Activated CD8-positive, alpha-beta memory T cell treated with anti-CD3 and anti-CD28 coated beads, Interleukin-2, amount 50 U/mL, for 24 hours (primary cell): ENCODE measurements around the gene HTR6.

Source experiments
- DNase-seq: peaks from one replicate; pipeline ENCODE4 v3.0.0-alpha.2; 2020; ENCODE audit errors: extremely low read depth

HTR6 gene

DNA sequence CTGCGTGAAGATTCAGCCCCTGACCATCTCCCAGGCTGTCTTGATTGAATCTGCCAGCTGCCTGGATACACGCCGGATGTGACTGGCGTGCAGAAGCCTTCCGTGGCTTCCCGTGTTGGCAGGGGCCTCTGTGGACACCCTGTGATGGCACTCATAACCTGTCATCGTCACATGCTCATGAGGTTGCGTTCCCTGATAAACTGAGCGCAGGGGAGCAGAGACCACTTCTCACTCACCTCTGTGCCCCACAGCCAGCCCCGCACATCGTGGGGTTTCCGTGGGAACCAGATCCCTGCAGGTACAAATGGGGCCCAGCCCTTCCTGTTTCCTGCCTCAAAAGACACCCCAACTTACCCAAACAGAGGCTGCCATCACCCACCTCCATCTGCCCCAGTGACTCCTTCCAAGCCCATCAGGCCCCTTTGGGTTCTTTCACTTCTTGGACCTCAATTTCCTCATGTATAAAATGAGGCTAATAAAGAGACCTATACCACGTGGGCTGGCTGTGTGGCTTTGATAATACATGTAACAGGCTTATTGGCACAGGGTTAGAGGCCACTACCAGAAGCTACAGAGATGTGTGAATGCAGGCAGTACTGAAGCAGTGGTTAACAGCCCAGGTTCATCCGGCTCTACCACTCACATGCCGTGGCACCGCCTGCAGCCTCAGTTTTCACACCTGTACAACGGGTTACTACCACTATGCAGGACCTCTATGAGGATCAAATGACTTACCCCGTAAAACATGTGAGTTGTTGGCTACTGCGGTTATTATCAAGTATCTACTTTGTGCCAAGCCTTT is 23.6 kb downstream of the HTR6 start:
- no peak for DNase-seq

DNA sequence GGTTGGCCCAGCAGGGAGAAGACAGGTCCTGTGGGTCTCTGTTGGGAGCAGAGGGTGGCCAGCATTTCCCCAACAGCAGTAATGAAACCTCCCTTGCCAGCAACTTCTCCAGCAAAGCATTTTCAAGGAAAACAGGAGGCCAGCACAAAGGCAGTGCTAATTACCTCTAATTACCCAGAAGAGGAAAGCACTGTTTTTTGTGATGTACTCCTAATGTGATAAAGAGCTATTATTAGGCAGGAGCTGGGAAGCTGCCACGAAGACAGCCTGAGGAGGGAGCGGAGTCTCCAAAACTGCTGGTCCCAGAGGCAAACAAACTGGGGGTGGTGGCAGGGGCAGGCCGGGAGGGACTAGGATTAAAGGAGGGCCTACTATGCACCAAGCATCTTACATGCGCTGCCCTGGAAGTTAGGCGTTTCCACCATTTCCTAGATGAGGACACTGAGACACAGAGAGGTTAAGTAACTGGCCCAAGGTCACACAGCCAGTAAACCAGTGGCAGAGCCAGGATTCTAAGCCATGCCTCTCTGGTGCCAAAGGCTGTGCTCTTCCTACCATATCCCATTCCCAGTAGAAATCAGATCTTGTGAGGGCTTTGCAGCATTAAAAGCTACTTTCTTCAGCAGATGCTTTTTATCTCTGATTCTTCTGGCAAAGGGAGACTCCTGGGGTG is 24.5 kb downstream of the HTR6 start:
- no peak for DNase-seq

DNA sequence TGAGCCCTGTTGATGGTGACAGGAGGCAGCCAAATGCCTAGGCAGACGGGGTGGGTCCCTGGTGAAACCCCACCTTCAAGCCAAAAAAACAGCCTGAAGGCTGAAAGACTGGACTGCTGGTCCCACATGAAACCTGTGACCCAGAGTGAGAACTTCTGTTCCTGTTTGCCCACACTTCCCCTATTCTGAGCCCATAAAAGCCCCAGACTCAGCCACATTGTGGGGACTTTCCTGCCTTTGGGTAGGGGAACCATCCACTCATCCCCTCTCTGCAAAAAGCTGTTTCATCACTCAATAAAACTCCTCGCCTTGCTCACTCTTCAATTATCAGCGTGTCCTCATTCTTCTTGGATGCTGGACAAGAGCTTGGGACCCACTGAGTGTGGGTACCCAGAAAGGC is 25.2 kb downstream of the HTR6 start:
- DNase-seq: no peak

- no peak for DNase-seq
Observed at GRCh38 chr1:19690342-19690741, 25.7 kb downstream of the HTR6 start.

GRCh38 chr1:19694298-19694697 is 29.6 kb downstream of the HTR6 start:
- no peak for DNase-seq

DNA sequence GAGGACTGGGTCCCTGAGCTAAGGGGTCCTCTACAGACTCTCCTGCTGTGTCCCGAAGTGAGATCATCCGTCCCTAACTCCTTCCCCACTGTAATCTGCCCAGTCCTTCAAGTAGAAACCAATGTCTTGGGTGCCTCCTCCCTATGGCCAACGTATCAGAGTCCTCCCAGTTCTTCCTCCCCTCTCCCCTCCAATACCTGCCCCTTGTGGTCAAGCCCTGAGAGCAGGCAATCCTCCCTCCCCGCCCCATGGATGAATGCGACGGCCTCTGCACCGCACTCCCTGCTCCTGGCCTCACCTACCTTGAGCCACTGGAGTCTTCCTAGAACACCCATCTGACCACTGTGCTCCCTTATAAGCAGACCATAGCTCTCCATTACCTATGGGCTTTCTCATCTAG is 31.1 kb downstream of the HTR6 start:
- no peak for DNase-seq

DNA sequence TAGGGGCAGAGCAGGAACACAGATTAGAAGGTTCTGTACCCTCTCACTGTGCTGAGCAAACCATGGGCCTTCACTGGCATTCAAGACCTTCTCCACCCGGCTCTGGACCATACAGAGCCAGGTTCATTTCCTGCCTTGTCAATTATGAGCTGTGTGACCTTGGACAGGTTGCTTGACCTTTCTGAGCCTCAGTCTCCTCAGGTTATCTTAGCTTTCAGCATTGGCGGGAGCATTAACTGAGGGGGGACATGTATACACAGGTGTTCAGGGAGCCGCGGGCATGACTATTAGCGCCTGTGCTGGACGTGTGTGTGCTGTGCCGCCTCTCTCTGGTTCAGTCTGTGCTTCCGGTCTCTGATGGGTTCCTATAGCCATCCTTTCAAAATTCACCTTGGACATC is 32.1 kb downstream of the HTR6 start:
- DNase-seq: no peak

DNA sequence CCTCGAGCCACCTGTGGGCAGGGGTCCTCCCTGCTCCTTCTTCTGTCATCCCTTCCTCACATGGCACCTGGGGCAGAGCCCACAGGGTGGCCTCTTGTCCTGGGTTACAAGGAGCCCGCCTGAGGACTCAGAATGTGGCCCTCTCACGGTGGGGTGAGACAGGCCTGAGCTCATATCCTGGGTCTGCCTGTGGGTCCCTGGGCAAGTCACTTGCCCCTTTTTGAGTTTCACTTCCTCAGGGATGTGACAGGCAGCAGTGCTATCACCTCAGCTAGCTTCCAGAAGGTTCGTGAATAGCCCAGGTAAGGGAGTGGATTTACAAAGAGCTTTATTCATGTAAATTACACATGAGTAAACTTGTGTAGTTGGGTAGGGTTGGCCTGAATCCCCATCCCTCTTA is 33.5 kb downstream of the HTR6 start:
- DNase-seq: no peak

- DNase-seq: no peak
Observed at GRCh38 chr1:19700079-19700777, 35.6 kb downstream of the HTR6 start.

DNA sequence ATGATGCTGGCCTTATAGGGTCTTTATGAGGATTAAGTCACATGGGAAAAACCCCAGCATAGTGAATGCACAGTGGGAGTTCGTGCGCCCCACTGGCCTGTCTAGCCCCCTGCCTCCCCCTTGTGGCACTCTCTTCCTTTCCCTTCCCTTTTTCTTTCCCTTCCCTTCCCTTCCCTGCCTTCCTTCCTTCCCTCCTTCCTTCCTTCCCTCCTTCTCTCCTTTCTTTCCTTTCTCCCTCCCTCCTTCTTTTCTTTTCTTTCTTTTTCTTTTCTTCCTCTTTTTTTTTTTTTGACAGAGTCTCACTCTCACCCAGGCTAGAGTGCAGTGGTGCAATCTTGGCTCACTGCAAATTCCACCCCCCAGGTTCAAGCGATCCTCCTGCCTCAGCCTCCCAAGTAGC is 38.6 kb downstream of the HTR6 start:
- no peak for DNase-seq

- no peak for DNase-seq
Observed at GRCh38 chr1:19704247-19705113, 39.8 kb downstream of the HTR6 start.

- DNase-seq: no peak
Observed at GRCh38 chr1:19705464-19705863, 40.8 kb downstream of the HTR6 start.

GRCh38 chr1:19706136-19706535 is 41.5 kb downstream of the HTR6 start:
- DNase-seq: no peak

- DNase-seq: no peak
Observed at GRCh38 chr1:19708567-19709110, 44.0 kb downstream of the HTR6 start.

GRCh38 chr1:19709260-19709793 is 44.7 kb downstream of the HTR6 start:
- no peak for DNase-seq

DNA sequence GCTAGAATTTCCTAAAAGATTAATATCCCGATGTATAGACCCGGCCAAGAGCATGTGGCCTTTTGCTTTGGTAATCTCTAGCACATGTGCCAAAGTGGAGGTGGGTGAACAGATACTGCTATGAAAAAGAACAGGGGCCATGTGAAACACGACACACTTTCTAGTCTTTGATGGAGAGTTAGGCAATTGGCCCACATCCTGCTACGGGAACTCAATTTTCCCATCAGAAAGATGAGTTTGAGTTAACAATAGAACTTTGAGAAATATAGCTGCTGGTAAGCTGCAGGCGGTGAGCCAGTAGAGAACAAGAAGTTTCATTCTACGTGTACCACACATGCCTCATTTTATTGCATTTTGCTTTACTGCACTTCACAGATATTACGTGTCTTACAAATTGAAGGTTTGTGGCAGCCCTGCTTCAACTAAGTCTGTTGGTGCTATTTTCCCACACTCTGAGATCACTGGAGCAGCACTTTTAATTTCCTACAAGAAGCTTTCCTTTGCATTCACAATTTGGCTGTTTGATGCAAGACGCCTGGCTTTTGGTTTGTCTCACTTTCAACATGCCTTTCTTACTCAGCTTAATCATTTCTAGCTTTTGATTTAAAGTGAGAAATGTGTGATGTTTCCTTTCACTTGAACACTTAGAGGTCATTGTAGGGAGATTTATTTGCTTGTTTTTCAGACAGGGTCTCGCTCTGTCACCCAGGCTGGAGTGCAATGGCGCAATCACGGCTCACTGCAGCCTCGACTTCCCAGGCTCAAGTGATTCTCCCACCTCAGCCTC is 46.3 kb downstream of the HTR6 start:
- DNase-seq: no peak

DNA sequence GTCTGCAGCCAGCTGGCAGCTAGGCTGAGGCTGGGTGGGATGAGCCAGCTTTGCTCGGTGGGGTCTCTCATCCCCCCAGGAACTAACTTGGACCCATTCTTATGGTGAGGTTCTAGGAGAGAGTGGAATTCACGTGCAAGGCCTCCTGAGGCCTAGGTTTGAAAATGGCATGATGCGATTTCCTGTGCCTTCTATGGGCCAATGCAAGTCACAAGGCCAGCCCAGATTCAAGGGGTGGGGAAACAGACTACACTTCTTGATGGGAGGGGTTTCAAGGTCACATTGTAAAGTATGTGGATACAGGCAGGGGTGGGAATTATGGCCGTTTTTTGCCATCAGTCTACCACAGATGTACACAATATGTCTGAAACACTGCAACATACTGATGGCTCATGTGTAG is 48.3 kb downstream of the HTR6 start:
- DNase-seq: no peak

- DNase-seq: peak; percentile 74
Observed at GRCh38 chr1:19715334-19716203, 50.9 kb downstream of the HTR6 start.

DNA sequence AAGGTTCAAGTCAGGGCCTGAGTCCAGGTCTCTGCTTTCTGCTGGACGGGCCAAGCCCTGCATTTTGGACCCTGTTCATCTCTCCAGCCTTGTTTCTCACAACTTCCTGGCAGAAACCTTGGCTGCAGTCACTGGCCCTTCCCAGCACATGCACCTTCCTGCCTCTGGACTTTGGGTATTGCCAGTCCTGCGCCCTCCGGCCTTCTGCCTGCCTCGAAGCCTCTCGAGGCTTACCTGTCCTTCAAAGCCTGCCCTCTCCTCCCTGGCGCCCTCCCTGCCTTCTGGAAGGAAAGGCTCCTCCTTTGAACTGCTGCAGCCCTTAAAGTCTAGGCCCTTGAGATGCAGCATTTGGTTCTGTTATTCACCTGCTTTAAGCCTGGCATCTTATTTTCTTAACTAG is 52.8 kb downstream of the HTR6 start:
- no peak for DNase-seq

- no peak for DNase-seq
Observed at GRCh38 chr1:19720174-19720573, 55.5 kb downstream of the HTR6 start.
